ENCODE results near the gene HSPA12B. TPM values are rescaled to one million over a fixed set of nuclear protein-coding genes. Genes with fewer than 3 reads are reported as not detected.

Gene HSPA12B
- total and polyA plus RNA-seq, 8 donors = 14.6 to 31.8 (median 22.9) TPM

- ATAC-seq (no peak), DNase-seq (peak in 1 of 4 donors; percentile 34)
- no peaks in the 10 kb centered on the region for H3K27me3 ChIP-seq
- intact Hi-C loops (cut with DNase I) = no loop called here
- no peak for TF ChIP-seq CTCF (IDR thresholded peaks at IDR 0.05)
- H3K9me3 ChIP-seq = no peaks in the 10 kb centered on the region
- H3K27ac ChIP-seq = peak overlapping the region; percentile 73 to 91
- H3K4me3 ChIP-seq = peak overlapping the region; percentile 61 to 79
- H3K36me3 ChIP-seq = peaks cover 0 to 39% of the 10 kb centered on the region in 2 donors
- peaks cover 38 to 64% of the 10 kb centered on the region in 2 donors for H3K4me1 ChIP-seq
These were observed 64.2 kb downstream of the HSPA12B start for GRCh38 chr20:3796477-3797225.

DNA sequence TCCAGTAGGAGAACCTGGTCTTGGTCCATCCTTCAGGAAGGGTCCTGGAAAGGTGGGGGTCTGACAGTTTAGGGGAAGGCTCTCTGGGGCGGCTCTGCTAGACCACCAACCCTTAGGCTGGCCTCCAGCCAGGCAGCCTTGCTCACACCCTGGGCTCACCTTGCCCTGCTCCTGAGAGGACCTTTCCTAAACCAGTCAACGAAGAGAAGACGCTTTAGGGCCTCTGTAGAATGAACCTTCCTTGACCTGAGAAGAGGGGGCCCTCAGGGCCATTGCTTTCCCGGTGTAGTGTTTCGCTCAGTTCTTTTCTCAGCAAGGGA, 64.7 kb downstream of the HSPA12B start:
- DNase-seq = peak in 1 of 4 donors; percentile 33
- Histone ChIP-seq H3K27ac (peak overlapping the region; percentile 73 to 91), H3K36me3 (peaks cover 0 to 44% of the 10 kb centered on the region in 2 donors), H3K27me3 (no peaks in the 10 kb centered on the region), H3K4me1 (peaks cover 43 to 69% of the 10 kb centered on the region in 2 donors), H3K9me3 (no peaks in the 10 kb centered on the region), H3K4me3 (peak overlapping the region; percentile 61 to 79)
- intact Hi-C loops (cut with DNase I) = no loop called here
- TF ChIP-seq CTCF (IDR thresholded peaks at IDR 0.05) = no peak
- ATAC-seq = no peak

GRCh38 chr20:3797592-3798372, 65.3 kb downstream of the HSPA12B start:
- TF ChIP-seq CTCF (IDR thresholded peaks at IDR 0.05) = no peak
- intact Hi-C loops (cut with DNase I) = no loop called here

GRCh38 chr20:3798373-3798768, 65.9 kb downstream of the HSPA12B start:
- TF ChIP-seq CTCF (IDR thresholded peaks at IDR 0.05) = no peak
- Histone ChIP-seq H3K9me3 (no peaks in the 10 kb centered on the region), H3K27me3 (no peaks in the 10 kb centered on the region), H3K27ac (peak overlapping the region; percentile 51 to 91), H3K4me1 (peaks cover 52 to 81% of the 10 kb centered on the region in 2 donors), H3K4me3 (peak overlapping the region; percentile 61 to 79), H3K36me3 (peaks cover 0 to 56% of the 10 kb centered on the region in 2 donors)
- no peak for ATAC-seq
- intact Hi-C loops (cut with DNase I) = no loop called here
- peak in 1 of 4 donors; percentile 29 for DNase-seq

More at GRCh38 chr20:3797592-3798372, 65.3 kb downstream of the HSPA12B start:
- DNase-seq = peak in 1 of 4 donors; percentile 50
- Histone ChIP-seq H3K9me3 (no peaks in the 10 kb centered on the region), H3K36me3 (peaks cover 0 to 50% of the 10 kb centered on the region in 2 donors), H3K4me3 (peak overlapping the region; percentile 61 to 79), H3K27me3 (no peaks in the 10 kb centered on the region), H3K4me1 (peaks cover 48 to 75% of the 10 kb centered on the region in 2 donors), H3K27ac (peak overlapping the region; percentile 73 to 91)
- ATAC-seq = peak; percentile 4

DNA sequence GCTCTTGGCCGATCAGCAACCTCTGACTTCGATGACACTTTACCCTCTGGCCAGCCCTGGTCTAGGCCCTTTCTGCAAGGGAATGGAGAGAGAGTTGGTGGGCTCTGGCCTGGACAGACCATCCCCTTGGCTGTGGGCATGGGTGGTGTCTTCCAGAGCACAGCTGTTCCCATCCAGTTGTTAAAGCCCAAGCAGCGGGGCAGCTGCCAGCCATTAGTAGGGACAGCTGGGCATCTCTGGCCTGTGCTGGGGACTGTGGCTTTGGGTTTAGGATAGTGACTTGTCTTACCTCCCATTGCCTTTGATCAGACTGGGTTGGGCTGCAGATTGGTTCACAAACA, 66.4 kb downstream of the HSPA12B start:
- Histone ChIP-seq H3K27ac (peak overlapping the region; percentile 51 to 91), H3K36me3 (peaks cover 0 to 61% of the 10 kb centered on the region in 2 donors), H3K4me1 (peaks cover 57 to 86% of the 10 kb centered on the region in 2 donors), H3K27me3 (no peaks in the 10 kb centered on the region), H3K4me3 (peak overlapping the region in 1 of 2 donors; percentile 79), H3K9me3 (no peaks in the 10 kb centered on the region)
- intact Hi-C loops (cut with DNase I) = no loop called here
- DNase-seq = no peak
- no peak for TF ChIP-seq CTCF (IDR thresholded peaks at IDR 0.05)
- ATAC-seq = no peak

Data from left lung (tissue), 10 donors.